T-helper 9 cell (primary cell): ENCODE results near the gene MAN2C1.
A peak's percentile ranks its signal among the peaks of the same experiment; 100 is the strongest.
"Not testable (repeated sequence)": the region's sequence is repeated elsewhere in the genome, so short reads cannot be mapped to it uniquely, and the experiment has no call there.

Experiments
- DNase-seq: peaks from one replicate; pipeline ENCODE4 v3.0.0-alpha.2; 2020
- total RNA-seq, 2 donors: gene quantifications; one replicate each; lab custom pipeline; 2026; lab: John Stamatoyannopoulos, UW

MAN2C1 gene
- 255 to 296 reads per million in 2 donors for total RNA-seq

DNA sequence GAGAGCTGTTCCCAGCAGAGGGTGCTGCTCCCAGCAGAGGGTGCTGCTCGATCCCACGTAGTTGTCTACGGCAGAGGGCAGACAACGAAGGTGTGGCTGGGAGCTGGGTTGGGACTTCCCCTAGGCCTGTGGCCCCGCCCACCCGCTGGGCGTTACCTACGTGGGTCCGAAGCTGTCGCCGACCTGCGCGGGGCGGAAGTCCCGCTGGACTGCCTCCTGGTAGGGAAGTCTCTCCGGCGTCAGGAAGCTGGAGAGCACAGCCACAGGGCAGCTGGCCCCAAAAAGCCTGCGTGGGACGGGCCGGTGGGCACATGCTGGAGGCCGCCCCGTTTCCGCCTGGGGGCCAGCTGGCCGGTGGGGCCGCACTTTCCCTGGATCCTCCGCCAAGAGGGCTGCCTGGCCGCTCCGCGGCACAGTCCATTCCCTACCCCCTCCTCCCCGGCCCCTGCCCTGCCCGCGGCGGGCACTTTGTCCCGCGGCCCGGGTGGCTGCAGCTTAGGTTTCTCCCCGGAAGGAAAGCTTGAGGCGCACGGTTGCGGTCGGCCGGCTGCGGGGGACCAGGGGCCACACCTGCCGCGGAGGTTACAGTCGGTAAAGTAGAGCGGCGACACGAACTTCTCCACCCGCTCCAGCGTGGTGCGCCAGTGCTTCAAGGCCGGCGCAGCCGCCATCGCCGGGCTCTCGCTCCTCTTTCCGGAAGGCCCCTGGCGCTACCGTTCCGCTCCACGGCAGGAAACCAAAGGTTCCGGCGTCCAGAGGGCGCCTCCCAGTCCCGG, at the start of gene MAN2C1:
Gene MAN2C1 (minus strand): TSS at position 695 of the 776 bp plus-strand sequence. CDS start 24 bp downstream, at position 671.
- DNase-seq = peak; percentile 86

DNA sequence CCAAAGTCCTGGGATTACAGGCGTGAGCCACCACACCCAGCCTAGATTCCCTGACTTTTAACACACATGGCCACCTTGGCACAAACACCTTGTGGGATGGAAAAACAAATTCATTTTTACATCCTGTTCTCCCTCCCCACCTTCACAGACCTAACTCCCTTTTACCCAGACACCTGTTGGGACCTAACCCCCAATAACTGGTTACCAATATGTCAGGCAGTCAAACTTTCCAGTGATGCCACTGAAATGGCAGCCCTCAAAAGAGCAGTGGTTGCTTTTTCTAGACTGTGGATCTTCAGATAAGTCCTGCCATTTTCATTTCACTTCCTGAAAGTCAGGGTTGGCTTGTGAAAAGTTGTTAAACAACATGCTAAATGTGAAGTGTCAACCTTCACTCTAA, 48.2 kb upstream of the MAN2C1 start:
- DNase-seq = no peak

- no peak for DNase-seq
These were observed 41.8 kb upstream of the MAN2C1 start for GRCh38 chr15:75410196-75410595.

DNA sequence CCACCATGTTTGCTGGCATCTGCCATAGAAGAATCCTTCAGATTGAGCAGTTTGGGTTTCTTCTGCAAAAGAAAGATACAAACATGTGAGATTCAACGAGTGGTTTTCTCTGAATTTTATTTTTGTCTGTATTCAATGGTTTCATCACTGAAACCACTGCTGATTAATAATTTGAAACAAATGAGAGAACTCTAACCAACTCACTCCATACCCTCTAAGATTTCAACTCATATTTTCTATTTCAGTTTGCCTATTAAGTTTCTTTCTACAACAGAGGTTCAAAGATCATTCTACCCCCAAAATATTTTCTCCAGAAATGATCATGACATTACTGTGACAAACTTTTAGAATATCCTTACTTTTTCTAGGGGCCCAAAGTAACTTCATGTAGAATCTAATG, 38.7 kb upstream of the MAN2C1 start:
- no peak for DNase-seq

DNA sequence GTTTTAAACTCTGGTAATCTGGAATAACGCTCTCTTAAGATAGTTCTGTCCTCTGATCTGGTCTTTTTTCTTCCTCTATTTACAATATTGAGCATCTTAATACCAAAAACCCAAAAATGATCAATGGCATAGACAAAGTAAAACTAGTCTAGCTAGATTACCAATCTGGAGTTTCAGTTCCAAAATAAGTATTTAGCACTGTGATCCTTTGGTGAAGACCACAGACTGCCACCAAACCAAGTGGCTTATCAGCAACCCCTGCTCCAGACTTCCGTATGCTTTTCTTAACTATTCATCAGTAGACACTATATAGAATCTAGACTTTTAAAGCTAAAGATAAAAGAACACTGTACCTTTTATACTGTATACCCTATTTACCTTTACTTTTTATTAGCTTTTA, 35.5 kb upstream of the MAN2C1 start:
- DNase-seq = no peak

GRCh38 chr15:75397494-75397893, 29.1 kb upstream of the MAN2C1 start:
- no peak for DNase-seq

DNA sequence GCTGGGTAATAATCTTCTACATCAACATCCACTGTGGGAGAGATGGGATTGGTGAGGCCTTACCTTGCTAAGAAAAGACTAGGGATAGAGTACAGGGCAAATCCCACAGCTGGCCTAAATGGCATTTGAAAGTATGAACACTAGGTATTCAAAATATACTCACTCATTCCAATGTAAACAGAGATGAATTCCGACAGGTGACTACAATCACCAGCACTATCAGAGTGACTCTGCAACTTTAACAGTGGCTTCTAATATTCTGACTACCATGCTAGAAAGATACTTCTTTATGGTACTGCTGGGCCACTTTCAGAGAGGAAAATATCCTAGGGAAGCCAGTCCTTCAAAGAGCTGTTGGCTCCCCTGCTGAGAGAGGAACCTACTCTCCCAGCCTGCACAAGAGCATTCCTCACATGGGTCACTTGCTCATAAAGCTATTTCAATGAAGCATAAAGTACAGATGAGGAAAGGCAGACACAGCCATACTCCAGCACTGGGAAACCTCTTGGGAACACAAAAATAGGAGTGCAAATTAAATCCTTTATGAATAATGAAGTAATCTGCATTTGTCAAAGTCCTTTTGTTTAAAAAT, 21.5 kb upstream of the MAN2C1 start:
- no peak for DNase-seq

- not testable (repeated sequence) for DNase-seq
These were observed 15.6 kb upstream of the MAN2C1 start for GRCh38 chr15:75383986-75384385.

- DNase-seq = no peak
These were observed 12.4 kb upstream of the MAN2C1 start for GRCh38 chr15:75380773-75381172.

DNA sequence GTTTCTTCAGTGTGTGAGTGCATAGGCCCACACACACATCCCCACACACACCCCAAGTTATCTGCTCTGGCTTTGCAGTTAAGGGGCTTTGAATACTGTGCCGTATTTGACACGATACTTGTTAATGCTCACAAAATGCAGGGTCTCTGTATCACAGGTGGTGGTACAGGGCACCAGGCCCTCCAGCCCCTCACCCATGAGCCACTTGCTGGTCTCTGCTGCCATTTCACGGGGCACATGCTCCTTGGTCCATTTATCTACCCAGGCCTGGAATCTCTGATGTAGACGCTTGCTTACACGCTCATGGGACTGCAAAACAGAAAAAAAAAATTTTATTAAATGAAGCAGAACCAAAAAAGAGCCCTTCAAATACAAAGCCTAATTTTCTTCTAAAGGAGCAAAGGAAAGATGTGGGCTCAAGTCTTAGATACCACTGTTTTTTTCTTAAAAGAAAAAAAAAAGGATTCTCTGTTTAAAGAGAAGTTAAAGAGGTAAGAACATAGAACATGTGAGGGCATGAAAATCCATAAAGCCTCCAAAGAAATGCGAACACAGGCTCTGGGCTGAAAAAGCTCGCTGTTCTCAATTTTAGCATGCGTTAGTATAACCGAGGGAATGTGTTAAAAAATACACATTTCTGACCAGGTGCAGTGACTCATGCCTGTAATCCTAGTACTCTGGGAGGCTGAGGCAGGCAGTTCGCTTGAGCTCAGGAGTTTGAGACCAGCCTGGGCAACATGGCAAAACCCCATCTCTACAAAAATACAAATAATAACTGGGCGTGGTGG, 3.7 kb upstream of the MAN2C1 start:
- DNase-seq = no peak

GRCh38 chr15:75371486-75371885, 3.1 kb upstream of the MAN2C1 start:
- no peak for DNase-seq

GRCh38 chr15:75369897-75370581, 1.6 kb upstream of the MAN2C1 start:
- no peak for DNase-seq

GRCh38 chr15:75368689-75369239, 357 bp upstream of the MAN2C1 start:
- DNase-seq = no peak

DNA sequence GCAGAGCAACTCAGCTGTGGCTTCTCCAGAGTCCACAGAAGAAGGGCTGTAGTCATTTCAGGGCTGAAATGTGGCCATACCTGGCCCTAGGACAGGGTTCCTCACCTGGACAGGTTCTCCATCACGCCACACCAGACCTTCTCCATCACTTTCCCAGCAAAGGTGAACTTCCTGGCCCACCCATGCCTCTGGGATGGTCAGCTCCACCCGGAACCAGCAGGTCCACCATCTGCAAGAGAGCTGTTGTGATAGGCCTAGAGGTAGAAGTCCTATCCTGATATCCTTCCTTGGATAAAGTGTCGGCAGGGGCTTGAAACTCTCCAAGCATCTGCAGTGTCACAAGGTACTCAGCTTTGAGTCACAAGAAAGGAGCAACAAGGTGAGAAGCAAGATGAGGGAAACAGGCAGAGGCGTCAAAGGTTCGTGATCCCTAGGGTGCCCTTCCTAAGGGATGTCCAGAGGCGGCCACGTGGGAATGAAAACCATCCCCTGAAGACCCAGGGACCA, 948 bp downstream of the MAN2C1 start:
- DNase-seq = no peak

DNA sequence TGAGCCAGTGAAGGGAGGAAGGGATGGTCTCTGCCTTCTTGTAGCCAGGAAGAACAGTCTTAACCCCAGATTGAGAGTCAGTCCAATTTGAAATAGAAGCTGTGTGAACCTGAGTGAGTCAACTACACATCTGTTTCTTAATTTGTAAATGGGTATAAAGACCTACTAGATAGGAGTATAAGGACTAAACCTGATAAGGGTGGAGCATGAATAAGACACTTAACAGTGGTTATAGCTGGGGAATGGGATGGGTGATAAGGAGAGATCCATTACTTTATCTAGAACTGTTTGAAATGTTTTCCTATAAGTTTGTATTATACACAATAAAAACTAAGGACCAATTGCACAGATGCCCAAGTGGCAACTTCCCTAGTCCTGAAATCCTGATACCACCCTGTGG, 1.4 kb downstream of the MAN2C1 start:
- no peak for DNase-seq

GRCh38 chr15:75366163-75366562, 2.2 kb downstream of the MAN2C1 start:
- no peak for DNase-seq

DNA sequence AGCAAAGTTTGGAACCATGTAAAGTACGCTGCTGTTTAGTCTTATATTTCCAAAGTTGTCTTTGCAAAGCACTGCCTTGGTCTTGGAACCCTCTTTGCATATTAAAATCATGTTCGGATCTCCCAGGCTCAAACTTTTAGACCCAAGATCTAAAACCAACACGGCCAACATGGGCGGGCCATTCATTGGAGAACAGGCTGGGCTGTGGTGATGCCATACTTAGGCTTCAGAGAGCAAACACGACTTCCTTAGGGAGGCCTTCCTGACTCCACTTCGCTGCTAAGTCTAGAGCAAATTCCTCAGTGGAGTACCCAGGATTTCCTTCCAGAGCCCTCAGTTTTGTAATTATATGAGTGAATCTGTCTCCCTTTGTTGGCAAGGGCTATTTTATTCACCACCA, 3.5 kb downstream of the MAN2C1 start:
- DNase-seq = no peak

- no peak for DNase-seq
These were observed 4.6 kb downstream of the MAN2C1 start for GRCh38 chr15:75363786-75364185.

- no peak for DNase-seq
These were observed 5.7 kb downstream of the MAN2C1 start for GRCh38 chr15:75362642-75363249.

DNA sequence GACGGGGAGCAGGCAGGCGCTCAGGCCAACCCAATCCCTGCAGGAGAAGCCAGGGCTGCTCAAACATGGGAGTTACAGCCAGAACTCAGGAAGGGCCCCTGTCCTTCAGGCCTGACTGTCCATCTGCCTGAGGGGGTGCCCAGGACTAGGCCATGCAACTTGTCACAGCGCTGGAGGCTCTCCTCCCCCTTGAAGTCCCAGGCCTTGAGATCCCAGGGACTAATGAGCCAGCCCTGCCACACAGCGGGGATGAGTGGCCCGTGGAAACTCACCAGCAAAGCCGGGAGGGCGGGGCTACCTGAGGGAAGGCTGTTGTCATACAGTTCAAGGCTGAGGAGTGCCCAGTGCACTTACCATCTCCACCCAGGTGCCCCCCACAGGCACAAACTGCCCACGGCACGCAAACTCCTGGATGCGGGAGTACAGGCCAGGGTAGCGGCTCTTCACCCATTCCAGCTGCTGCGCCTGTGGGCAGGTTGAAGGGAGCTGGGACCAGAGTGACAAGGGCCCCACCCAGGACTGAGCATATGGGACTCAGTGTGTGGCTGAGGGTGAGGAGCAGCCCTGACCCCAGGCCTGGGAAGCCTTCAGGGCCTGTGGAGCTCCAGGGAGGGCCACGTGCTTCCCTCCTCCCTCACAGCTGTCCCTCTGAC, 6.3 kb downstream of the MAN2C1 start:
- DNase-seq = no peak

GRCh38 chr15:75361361-75361988, 6.9 kb downstream of the MAN2C1 start:
- no peak for DNase-seq
